Epithelial cell of proximal tubule (primary cell): ENCODE data around the gene NPBWR2. TPM values are rescaled to one million over a fixed set of nuclear protein-coding genes. Genes with fewer than 3 reads are reported as not detected.

Experiments
- DNase-seq: peaks from one replicate; pipeline ENCODE4 v3.0.0-alpha.2; 2011; ENCODE audit warnings: low read depth
- H3K4me3 ChIP-seq: 2 replicates; pipeline ENCODE4 v1.5.1; 2011; ENCODE audit warnings: low read depth, mild to moderate bottlenecking, low read length
- CTCF ChIP-seq: conservative IDR thresholded peaks from 2 replicates; pipeline ENCODE4 v1.5.1; 2012; ENCODE audit warnings: low read depth, mild to moderate bottlenecking, low read length
- total RNA-seq: library from RNA; depleted of rRNA; stranded (reverse); fragments of >200 nt; gene quantifications from 2 replicates; pipeline ENCODE4 v1.2.3, GENCODE V29; 2015

The NPBWR2 gene
- total RNA-seq, 1 donor from 2014 or later: not detected

DNA sequence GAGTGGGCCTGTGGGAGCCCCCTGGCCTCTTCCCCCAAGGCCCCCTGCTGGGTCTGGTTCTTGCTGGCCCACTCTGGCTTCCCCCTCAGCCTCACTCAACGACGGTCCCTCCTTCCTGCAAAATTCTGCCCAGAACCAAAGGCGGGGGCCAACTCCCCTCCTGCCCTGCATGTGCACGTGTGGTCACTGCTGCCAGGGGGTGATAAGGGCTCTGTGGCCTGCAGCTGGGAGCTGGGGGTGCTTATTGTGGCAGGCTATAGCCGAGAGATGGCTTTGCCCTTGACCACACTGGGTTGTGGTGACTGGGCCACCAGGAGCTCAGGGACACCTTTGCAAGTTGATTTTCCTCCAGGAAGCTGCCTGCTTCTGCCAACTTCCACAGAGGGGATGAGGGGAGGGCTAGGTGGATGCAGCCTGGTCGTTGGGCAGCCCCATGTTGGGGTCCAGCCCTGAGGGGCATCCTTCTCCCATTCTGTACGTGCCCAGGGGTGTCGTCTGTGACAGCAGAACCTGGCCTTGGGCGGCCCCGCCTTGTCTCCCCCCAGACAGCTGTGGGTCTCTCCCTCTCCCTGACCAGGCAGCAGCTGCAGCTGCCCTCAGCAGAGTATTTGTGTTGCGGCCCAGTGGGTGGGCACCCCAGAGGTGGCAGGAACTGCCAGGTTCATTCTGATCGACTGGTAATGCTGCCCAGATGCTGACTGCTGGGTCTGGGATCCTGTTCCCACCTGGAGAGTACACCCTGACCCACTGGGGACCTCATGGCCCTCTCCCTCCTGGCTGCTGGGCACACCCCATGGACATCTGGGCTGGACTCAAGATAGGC lies 38.8 kb downstream of the NPBWR2 start:
- TF ChIP-seq CTCF: no peak
- H3K4me3 ChIP-seq: no peak overlapping the region
- DNase-seq: no peak

DNA sequence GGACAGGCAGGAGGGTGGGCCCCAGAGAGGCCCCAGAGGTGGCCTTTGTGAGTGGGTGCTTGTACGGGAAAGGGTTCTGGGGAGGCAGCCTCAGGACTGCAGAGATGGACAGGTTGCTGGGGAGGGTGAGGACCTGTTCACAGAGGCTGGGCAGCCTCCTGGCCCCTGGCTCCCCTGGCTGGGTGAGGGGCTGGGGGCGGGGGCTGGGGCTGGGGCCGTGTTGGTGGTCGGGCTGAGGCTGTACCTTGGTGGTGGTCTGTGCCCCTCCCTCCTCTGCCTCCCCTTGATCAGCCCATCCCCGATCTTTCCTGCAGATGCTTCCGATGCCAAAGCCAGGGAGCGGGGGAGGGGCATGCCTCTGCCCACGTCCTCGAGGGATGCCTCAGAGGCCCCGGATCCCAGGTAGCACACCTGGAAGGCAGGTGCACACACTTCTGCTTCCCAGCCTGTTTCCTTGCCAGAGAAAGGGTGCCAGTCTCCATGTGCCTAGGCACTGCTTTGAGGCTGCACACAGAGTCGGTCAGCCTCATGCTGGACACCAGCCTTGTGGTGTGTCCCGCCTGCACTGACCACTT lies 39.5 kb downstream of the NPBWR2 start:
- TF ChIP-seq CTCF: no peak
- no peak for DNase-seq
- no peak overlapping the region for H3K4me3 ChIP-seq

DNA sequence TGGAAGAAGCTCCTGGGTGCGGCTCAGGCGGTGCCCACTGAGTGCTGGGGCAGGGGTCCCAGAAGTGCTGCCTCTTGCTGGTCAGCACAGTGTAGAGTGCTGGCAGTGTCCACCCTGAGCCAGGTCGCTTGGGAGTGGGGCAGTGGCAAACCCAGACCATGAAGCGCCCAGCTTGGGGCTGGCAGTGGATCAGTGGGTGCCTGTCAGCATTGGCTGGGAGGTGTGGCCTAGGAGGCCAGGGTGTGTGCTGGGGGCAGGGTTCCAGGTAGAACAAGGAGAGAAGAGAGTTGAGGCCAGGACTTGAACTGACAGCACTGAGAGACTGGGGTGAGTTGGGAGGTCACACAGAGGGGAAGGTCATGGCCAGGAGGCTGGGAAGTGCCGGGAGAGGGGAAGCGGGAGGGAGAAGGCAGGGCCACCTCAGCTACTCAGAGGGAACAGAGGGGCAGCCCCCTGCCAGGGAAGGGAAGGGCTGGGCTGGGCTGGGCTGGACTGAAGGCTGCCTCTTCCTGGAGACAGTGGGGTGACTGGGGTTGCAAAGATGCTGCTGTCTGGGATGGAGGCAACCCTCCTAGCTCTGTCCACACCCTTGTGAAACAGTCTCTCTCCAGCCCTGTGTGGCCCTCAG lies 40.2 kb downstream of the NPBWR2 start:
- H3K4me3 ChIP-seq: no peak overlapping the region
- no peak for DNase-seq
- TF ChIP-seq CTCF: no peak

DNA sequence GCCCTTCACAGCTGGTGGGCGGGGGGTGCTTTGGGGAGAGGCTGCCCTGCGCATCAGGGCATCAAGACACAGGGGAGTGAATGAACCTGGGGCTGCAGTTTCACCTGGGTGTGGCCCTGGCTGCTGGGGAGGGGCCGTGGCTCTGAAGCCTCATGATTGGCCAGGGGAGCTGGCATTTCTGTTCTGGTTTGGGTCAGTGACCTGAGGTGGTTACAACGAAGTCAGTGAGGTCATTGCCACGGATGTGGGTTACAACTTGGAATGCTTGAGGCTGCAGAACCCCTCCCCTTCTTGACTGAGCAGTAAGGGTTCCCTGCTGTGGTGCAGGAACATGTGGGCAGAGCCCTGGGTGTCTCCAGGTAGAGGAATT lies 41.4 kb downstream of the NPBWR2 start:
- TF ChIP-seq CTCF: no peak
- peak; percentile 49 for DNase-seq
- H3K4me3 ChIP-seq: no peak overlapping the region

DNA sequence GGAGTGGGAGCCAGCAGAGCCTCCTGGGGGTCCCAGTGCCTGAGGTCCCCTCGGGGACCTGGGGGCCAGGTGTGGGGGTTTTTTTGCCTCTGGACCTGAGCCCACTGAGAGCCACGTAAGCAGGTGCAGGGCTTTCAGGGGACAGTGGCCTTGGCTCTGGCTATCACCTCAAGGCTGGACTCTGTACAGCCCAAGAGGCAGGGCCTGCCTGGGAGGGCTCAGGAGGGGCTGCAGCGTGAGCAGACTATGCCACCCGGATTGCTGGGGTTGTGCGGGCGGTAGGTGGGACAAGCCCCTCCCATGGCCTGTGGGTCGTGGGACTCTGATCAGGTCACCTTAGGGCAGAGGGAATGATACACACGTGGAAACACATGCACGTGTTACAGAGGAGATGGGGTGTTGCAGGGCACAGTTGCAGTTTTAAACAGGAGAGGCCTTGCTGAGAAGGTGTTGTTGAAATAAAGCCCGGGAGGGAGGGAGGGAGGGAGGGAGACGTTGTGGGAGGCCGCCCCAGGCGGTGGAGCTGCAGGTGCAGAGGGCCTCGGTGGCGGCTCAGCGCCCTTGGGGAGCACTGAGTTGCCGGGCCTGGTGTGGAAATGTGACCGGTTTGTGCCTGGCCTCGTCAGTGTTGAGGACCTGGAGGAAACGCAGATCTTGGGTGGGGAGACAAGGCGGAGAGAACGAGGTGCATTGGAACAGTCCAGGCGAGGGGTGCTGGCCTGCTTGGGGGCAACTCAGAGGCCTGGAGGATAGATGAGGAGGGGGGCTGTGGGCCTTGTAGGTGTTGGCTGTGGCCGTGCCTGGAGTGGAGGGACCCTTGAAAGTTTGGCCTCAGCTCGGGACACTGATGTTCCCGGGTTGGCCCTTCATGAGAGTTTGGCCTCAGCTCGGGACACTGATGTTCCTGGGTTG lies 42.0 kb downstream of the NPBWR2 start:
- TF ChIP-seq CTCF: no peak
- no peak for DNase-seq
- H3K4me3 ChIP-seq: no peak overlapping the region

DNA sequence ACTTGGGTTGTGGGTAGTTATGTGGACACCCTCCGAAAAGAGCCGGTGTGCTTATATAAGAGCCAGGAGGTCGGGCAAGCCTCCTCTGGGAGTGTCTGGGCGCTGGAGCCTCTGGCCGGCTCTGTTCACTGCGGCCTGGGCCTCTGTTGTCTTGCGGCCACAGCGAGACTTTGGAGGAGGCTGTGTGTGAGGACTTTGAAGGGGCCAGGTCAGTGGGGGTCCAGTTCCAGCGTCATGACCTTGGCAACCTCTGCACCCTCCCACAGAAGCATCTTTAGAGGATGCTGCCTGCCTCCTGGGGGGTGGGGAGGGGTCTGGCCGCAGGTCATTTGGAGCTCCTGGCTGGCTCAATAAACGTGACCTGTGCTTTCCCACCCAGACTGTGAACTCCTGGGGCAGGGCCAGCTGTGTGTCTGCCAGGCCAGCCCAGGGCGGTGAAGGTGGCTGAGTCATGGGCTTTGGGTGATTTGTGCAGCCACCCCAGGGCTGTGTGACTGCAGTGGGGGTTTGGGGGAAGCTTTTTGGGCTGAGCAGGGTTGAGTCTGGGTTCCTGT lies 43.1 kb downstream of the NPBWR2 start:
- DNase-seq: no peak
- TF ChIP-seq CTCF: no peak
- peak overlapping the region; percentile 86 for H3K4me3 ChIP-seq
